A549 (cell line): ENCODE data around the gene TGFBR3. TPM values are rescaled to one million over a fixed set of nuclear protein-coding genes. Genes with fewer than 3 reads are reported as not detected.
A peak's percentile ranks its signal among the peaks of the same experiment; 100 is the strongest.
"Not testable (repeated sequence)": the region's sequence is repeated elsewhere in the genome, so short reads cannot be mapped to it uniquely, and the experiment has no call there.

Source experiments
- ATAC-seq, 2 experiments: fragments of 200-7000 bp in 1 of 2; fragments of >200 bp in 1 of 2; cut with Nextera tagmentation in 1 of 2; cut with Tn5 transposase in 1 of 2; 3 replicates each; pipeline versions ENCODE4 v1.8.0 to v1.9.1; 2018 to 2020; ENCODE audit warnings: mild to moderate bottlenecking in 1 of 2, moderate library complexity in 1 of 2
- CTCF ChIA-PET: fragments of 300-600 bp; sonication (Branson Sonifier 250); formaldehyde crosslinking; extraction: SDS; loops from one replicate; lab custom pipeline; 2021; ENCODE audit warnings: antibody characterized with exemption, inconsistent platforms; lab: Yijun Ruan, JAX
- POLR2A ChIA-PET: fragments of 350-600 bp; formaldehyde crosslinking; extraction: SDS; loops from one replicate; lab custom pipeline; 2021; ENCODE audit warnings: antibody characterized with exemption, inconsistent platforms; lab: Yijun Ruan, JAX
- DNase-seq, 2 experiments: peaks; one replicate each; pipeline versions ENCODE4 v3.0.0 to v3.0.0-alpha.2; 2011 to 2016; ENCODE audit warnings: low read depth in 1 of 2, low spot score in 1 of 2
- FAIRE-seq: peaks from 2 replicates; lab custom pipeline; 2011; peaks lifted over from hg19 to GRCh38; lab: Jason Lieb, UNC
- H3K27ac ChIP-seq, 2 experiments: fragments of >200 bp; sonication (Bioruptor Twin); formaldehyde crosslinking; 3 replicates each; pipeline ENCODE4 v1.5.1; 2016 to 2017
- H3K4me1 ChIP-seq: fragments of >200 bp; sonication (Bioruptor Twin); formaldehyde crosslinking; 3 replicates; pipeline ENCODE4 v1.6.1; 2016
- H3K4me2 ChIP-seq: fragments of >200 bp; sonication (Bioruptor Twin); formaldehyde crosslinking; 3 replicates; pipeline ENCODE4 v1.6.1; 2016
- H3K4me3 ChIP-seq: fragments of >200 bp; sonication (Bioruptor Twin); formaldehyde crosslinking; 3 replicates; pipeline ENCODE4 v1.5.1; 2016
- H3K9me3 ChIP-seq: fragments of >200 bp; sonication (Bioruptor Twin); formaldehyde crosslinking; 3 replicates; pipeline ENCODE4 v1.6.1; 2016
- BHLHE40 ChIP-seq: IDR thresholded peaks from 2 replicates; pipeline ENCODE4 v1.6.1; 2012; ENCODE audit warnings: low read depth, low read length, inconsistent platforms
- CBX2 ChIP-seq: fragments of 200-600 bp; sonication (generic); IDR thresholded peaks from 2 replicates; pipeline ENCODE4 v1.6.1; 2016; ENCODE audit warnings: low read depth, mild to moderate bottlenecking, borderline replicate concordance
- CEBPB ChIP-seq, 2 experiments: fragments of >200 bp in 1 of 2; sonication (Bioruptor Twin) in 1 of 2; formaldehyde crosslinking in 1 of 2; IDR thresholded peaks; 2 replicates each; pipeline ENCODE4 v1.6.1; 2012 to 2016
- CHD4 ChIP-seq: fragments of 200-600 bp; sonication (generic); IDR thresholded peaks from 2 replicates; pipeline ENCODE4 v1.6.1; 2016; ENCODE audit warnings: antibody characterized with exemption, mild to moderate bottlenecking, borderline replicate concordance
- CTCF ChIP-seq: fragments of >200 bp; sonication (Bioruptor Twin); formaldehyde crosslinking; IDR thresholded peaks from 3 replicates; pipeline ENCODE4 v1.5.1; 2016
- EHF ChIP-seq: fragments of 250-450 bp; sonication (Bioruptor Pico); IDR thresholded peaks from 2 replicates; pipeline ENCODE4 v1.5.0; 2020; ENCODE audit warnings: mild to moderate bottlenecking
- EHMT2 ChIP-seq: fragments of 200-600 bp; sonication (generic); IDR thresholded peaks from 2 replicates; pipeline ENCODE4 v1.6.1; 2016; ENCODE audit warnings: antibody characterized with exemption, low read depth, mild to moderate bottlenecking, moderate library complexity
- FOSL2 ChIP-seq, 2 experiments: fragments of 450-650 bp in 1 of 2; fragments of >200 bp in 1 of 2; sonication (Bioruptor Twin) in 1 of 2; formaldehyde crosslinking; IDR thresholded peaks; 2 replicates each; pipeline versions ENCODE4 v1.5.0 to v1.6.1; 2016 to 2020; ENCODE audit warnings: mild to moderate bottlenecking in 1 of 2, moderate library complexity in 1 of 2
- HES2 ChIP-seq: fragments of >200 bp; sonication (Bioruptor Twin); formaldehyde crosslinking; IDR thresholded peaks from 2 replicates; pipeline ENCODE4 v1.6.1; 2016
- HOXA7 ChIP-seq: fragments of 250-450 bp; sonication (Bioruptor Pico); IDR thresholded peaks from 2 replicates; pipeline ENCODE4 v1.5.0; 2020; ENCODE audit warnings: mild to moderate bottlenecking, moderate library complexity
- JUN ChIP-seq, 2 experiments: fragments of >200 bp; sonication (Bioruptor Twin); formaldehyde crosslinking; IDR thresholded peaks; 2 replicates in 1 of 2; 3 replicates in 1 of 2; pipeline ENCODE4 v1.6.1; 2016 to 2017
- KDM1A ChIP-seq: fragments of 200-600 bp; sonication (generic); IDR thresholded peaks from 2 replicates; pipeline ENCODE4 v1.6.1; 2016; ENCODE audit warnings: low read depth, mild to moderate bottlenecking
- KDM5A ChIP-seq: fragments of 200-600 bp; sonication (generic); IDR thresholded peaks from 2 replicates; pipeline ENCODE4 v1.6.1; 2016; ENCODE audit warnings: antibody characterized with exemption, mild to moderate bottlenecking
- MAX ChIP-seq: IDR thresholded peaks from 2 replicates; pipeline ENCODE4 v1.6.1; 2012
- MYC ChIP-seq: IDR thresholded peaks from 2 replicates; pipeline ENCODE4 v1.6.1; 2012; ENCODE audit warnings: mild to moderate bottlenecking, inconsistent platforms, low read length, improper control_type of control experiment, borderline replicate concordance
- NFE2L2 ChIP-seq: fragments of 150-350 bp; conservative IDR thresholded peaks from 2 replicates; pipeline ENCODE4 v1.6.1; 2014; ENCODE audit warnings: low read length
- NR3C1 ChIP-seq: fragments of >200 bp; sonication (Bioruptor Twin); formaldehyde crosslinking; IDR thresholded peaks from 3 replicates; pipeline ENCODE4 v1.6.1; 2017
- PBX3 ChIP-seq: IDR thresholded peaks from 2 replicates; pipeline ENCODE4 v1.6.1; 2012
- POLR2AphosphoS2 ChIP-seq: conservative IDR thresholded peaks from 2 replicates; pipeline ENCODE4 v1.6.1; 2012; ENCODE audit warnings: low read length, improper control_type of control experiment, inconsistent platforms
- RARB ChIP-seq: fragments of 250-450 bp; sonication (Bioruptor Pico); IDR thresholded peaks from 2 replicates; pipeline ENCODE4 v1.8.0; 2021; ENCODE audit warnings: mild to moderate bottlenecking, moderate library complexity
- SREBF2 ChIP-seq: fragments of 450-650 bp; IDR thresholded peaks from 2 replicates; pipeline ENCODE4 v1.6.1; 2014; ENCODE audit warnings: mild to moderate bottlenecking, moderate library complexity
- USF2 ChIP-seq: fragments of 450-650 bp; IDR thresholded peaks from 2 replicates; pipeline ENCODE4 v1.6.1; 2014; ENCODE audit warnings: antibody characterized with exemption
- ZC3H11A ChIP-seq: fragments of 450-650 bp; IDR thresholded peaks from 2 replicates; pipeline ENCODE4 v1.6.1; 2014; ENCODE audit warnings: antibody characterized with exemption, mild to moderate bottlenecking
- WGBS: methylation state at CpG from one replicate; pipeline ENCODE4 v1.1.6; 2017; ENCODE audit errors: missing lambda C conversion rate; 5-methylcytosine and 5-hydroxymethylcytosine counted together
- polyA plus RNA-seq, 4 experiments: library from polyadenylated mRNA; depleted of rRNA in 3 of 4; stranded (reverse); fragments of >200 nt; fragmentation: RNase III in 1 of 4; extraction: RNeasy Plus Mini Kit Qiagen cat#74134 plus additional on column Dnase treatment in 1 of 4; gene quantifications; 2 replicates in 3 of 4; 3 replicates in 1 of 4; pipeline ENCODE4 v1.2.3, GENCODE V29; 2011 to 2017

Gene TGFBR3
- polyA plus RNA-seq, 2 of the 4 experiments (the other 2 are of a cell fraction), result 5.0 to 8.9 TPM

- no peak for FAIRE-seq
Measured at GRCh38 chr1:91842563-91842962, 43.4 kb downstream of the TGFBR3 start.

GRCh38 chr1:91842056-91842455, 43.9 kb downstream of the TGFBR3 start:
- 91% methylated on average over 3 of the region's 3 CpGs for WGBS
- no peak overlapping the region for H3K4me2 ChIP-seq
- DNase-seq, result no peak
- no peak for TF ChIP-seq CTCF
- no peak for TF ChIP-seq POLR2AphosphoS2
- TF ChIP-seq SREBF2, result no peak
- TF ChIP-seq MYC, result no peak
- TF ChIP-seq NR3C1, result no peak
- no peak for TF ChIP-seq KDM5A
- no peak for TF ChIP-seq EHF (CRISPR knock-in tag)
- TF ChIP-seq CBX2, result no peak
- no peak for TF ChIP-seq EHMT2
- no peak for TF ChIP-seq KDM1A
- no peak for TF ChIP-seq MAX
- TF ChIP-seq RARB (CRISPR knock-in tag), result no peak
- H3K4me3 ChIP-seq, result no peak overlapping the region
- ChIA-PET CTCF (interaction anchor here (0.7 kb wide), 1 partner anchor 47 kb away, joined by 3 read pairs; no protein-coding TSS in a partner anchor), POLR2A (no interaction called here)
- H3K9me3 ChIP-seq, result peaks cover 4% of the 10 kb centered on the region; the same call in 1 of the 3 replicates
- peaks cover 44% of the 10 kb centered on the region for H3K4me1 ChIP-seq
- ATAC-seq, result no peak
- H3K27ac ChIP-seq, result peak overlapping the region in 1 of 2 experiments; percentile 61; a peak in 4 of 6 replicates
- no peak for FAIRE-seq

More at GRCh38 chr1:91842563-91842962, 43.4 kb downstream of the TGFBR3 start:
- CTCF ChIA-PET, result interaction anchor here (0.7 kb wide), 1 partner anchor 47 kb away, joined by 3 read pairs; no protein-coding TSS in a partner anchor
- no peak for DNase-seq
- peak overlapping the region in 1 of 2 experiments; percentile 61; a peak in 4 of 6 replicates for H3K27ac ChIP-seq
- H3K4me1 ChIP-seq, result peaks cover 47% of the 10 kb centered on the region
- POLR2A ChIA-PET, result no interaction called here
- no peak for ATAC-seq
- peaks cover 4% of the 10 kb centered on the region; the same call in 1 of the 3 replicates for H3K9me3 ChIP-seq
- H3K4me3 ChIP-seq, result no peak overlapping the region
- TF ChIP-seq EHF (CRISPR knock-in tag) (no peak), HOXA7 (no peak), KDM1A (no peak), ZC3H11A (no peak), BHLHE40 (no peak), KDM5A (no peak), CHD4 (no peak), NFE2L2 (no peak), USF2 (no peak), PBX3 (no peak), FOSL2 (IDR thresholded peaks at IDR 0.05) (no peak), FOSL2 (CRISPR knock-in tag; IDR thresholded peaks at IDR 0.05) (no peak), RARB (CRISPR knock-in tag) (no peak), POLR2AphosphoS2 (no peak), EHMT2 (no peak), JUN (IDR thresholded peaks at IDR 0.05) (no peak)
- no peak overlapping the region for H3K4me2 ChIP-seq

GRCh38 chr1:91840276-91840675, 45.7 kb downstream of the TGFBR3 start:
- ATAC-seq, CTCF ChIA-PET, H3K9me3 ChIP-seq, H3K27ac ChIP-seq, DNase-seq, FAIRE-seq, H3K4me3 ChIP-seq, POLR2A ChIA-PET, H3K4me2 ChIP-seq: not testable (repeated sequence)
- TF ChIP-seq CEBPB (IDR thresholded peaks at IDR 0.05) (peak; percentile 30 to 62; a peak in 1 of 4 replicates), HES2 (peak; percentile 70; the same call in 1 of the 2 replicates)
- peaks cover 29% of the 10 kb centered on the region for H3K4me1 ChIP-seq
